GM20431 (cell line): Measurements from ENCODE around the gene ARF6.

Source experiments
- in situ Hi-C: fragments of 300-500 bp; cut with MseI, MboI; formaldehyde crosslinking; loops from one replicate; pipeline ENCODE4 v1.15.0; 2020; ENCODE audit warnings: low sequenced_read_pairs; ENCODE audit not compliant: unreplicated experiment

Gene ARF6

GRCh38 chr14:49892636-49893308, at the start of gene ARF6:
Gene ARF6, plus strand, starts transcription at chr14:49893082. Its CDS starts 655 bp downstream, at chr14:49893737.
- in situ Hi-C loops, result no loop called here

GRCh38 chr14:49849213-49849847, 43.6 kb upstream of the ARF6 start:
- in situ Hi-C loops, result no loop called here

- in situ Hi-C loops, result no loop called here
Observed at GRCh38 chr14:49851813-49852212, 41.1 kb upstream of the ARF6 start.

GRCh38 chr14:49852301-49853157, 40.4 kb upstream of the ARF6 start, which contains the start of gene NEMF:
Gene NEMF, minus strand, starts transcription at chr14:49852788. Its CDS starts 35 bp downstream, at chr14:49852753.
- in situ Hi-C loops, result no loop called here

GRCh38 chr14:49853158-49853477, 39.8 kb upstream of the ARF6 start:
- in situ Hi-C loops, result no loop called here

- in situ Hi-C loops, result no loop called here
Observed at GRCh38 chr14:49853572-49854375, 39.1 kb upstream of the ARF6 start.

- in situ Hi-C loops, result no loop called here
Observed at GRCh38 chr14:49857427-49858003, 35.4 kb upstream of the ARF6 start.

- in situ Hi-C loops, result no loop called here
Observed at GRCh38 chr14:49858383-49858782, 34.5 kb upstream of the ARF6 start.

- in situ Hi-C loops, result no loop called here
Observed at GRCh38 chr14:49860988-49861698, 31.7 kb upstream of the ARF6 start.

- in situ Hi-C loops, result no loop called here
Observed at GRCh38 chr14:49861699-49862088, 31.2 kb upstream of the ARF6 start.

GRCh38 chr14:49862089-49862673, 30.7 kb upstream of the ARF6 start:
- in situ Hi-C loops, result no loop called here

GRCh38 chr14:49863487-49864281, 29.2 kb upstream of the ARF6 start:
- in situ Hi-C loops, result no loop called here

- in situ Hi-C loops, result no loop called here
Observed at GRCh38 chr14:49865431-49865859, 27.4 kb upstream of the ARF6 start.

GRCh38 chr14:49867831-49868719, 24.8 kb upstream of the ARF6 start:
- in situ Hi-C loops, result no loop called here

- in situ Hi-C loops, result no loop called here
Observed at GRCh38 chr14:49868720-49869114, 24.2 kb upstream of the ARF6 start.

GRCh38 chr14:49870908-49871307, 22.0 kb upstream of the ARF6 start:
- in situ Hi-C loops, result loop anchor here (10.0 kb wide), 1 partner anchor 234 kb away; no protein-coding TSS in a partner anchor

GRCh38 chr14:49873548-49873947, 19.3 kb upstream of the ARF6 start:
- in situ Hi-C loops, result loop anchor here (10.0 kb wide), 1 partner anchor 231 kb away; no protein-coding TSS in a partner anchor
